ENCODE results near the gene TCEA2. TPM values are rescaled to one million over a fixed set of nuclear protein-coding genes. Genes with fewer than 3 reads are reported as not detected.

Gene TCEA2
- total RNA-seq, 2 donors from 2014 or later, result 17.8 to 25.5 TPM

- H3K9me3 ChIP-seq, result no peaks in the 10 kb centered on the region
- DNase-seq (ENCODE audit: low spot score), result no peak
- H3K27ac ChIP-seq, result no peak overlapping the region
- no peaks in the 10 kb centered on the region for H3K4me1 ChIP-seq
- no peak for TF ChIP-seq CTCF (IDR thresholded peaks at IDR 0.05)
- no peak overlapping the region for H3K4me3 ChIP-seq
- no peaks in the 10 kb centered on the region for H3K27me3 ChIP-seq
- no peaks in the 10 kb centered on the region for H3K36me3 ChIP-seq
Observed at GRCh38 chr20:64091340-64091739, 28.3 kb downstream of the TCEA2 start.

- Histone ChIP-seq H3K36me3 (no peaks in the 10 kb centered on the region), H3K27me3 (no peaks in the 10 kb centered on the region), H3K4me3 (no peak overlapping the region), H3K27ac (no peak overlapping the region), H3K4me1 (no peaks in the 10 kb centered on the region), H3K9me3 (no peaks in the 10 kb centered on the region)
- DNase-seq (ENCODE audit: low spot score), result no peak
- no peak for TF ChIP-seq CTCF (IDR thresholded peaks at IDR 0.05)
Observed at GRCh38 chr20:64091770-64092169, 28.8 kb downstream of the TCEA2 start.

- TF ChIP-seq CTCF (IDR thresholded peaks at IDR 0.05), result no peak
- H3K27ac ChIP-seq, result no peak overlapping the region
- H3K4me1 ChIP-seq, result no peaks in the 10 kb centered on the region
- H3K36me3 ChIP-seq, result no peaks in the 10 kb centered on the region
- H3K9me3 ChIP-seq, result no peaks in the 10 kb centered on the region
- H3K27me3 ChIP-seq, result no peaks in the 10 kb centered on the region
- DNase-seq (ENCODE audit: low spot score), result no peak
- H3K4me3 ChIP-seq, result no peak overlapping the region
Observed at GRCh38 chr20:64092258-64093012, 29.4 kb downstream of the TCEA2 start.

GRCh38 chr20:64093013-64093503 lies 30.1 kb downstream of the TCEA2 start:
- DNase-seq (ENCODE audit: low spot score), result no peak
- H3K36me3 ChIP-seq, result no peaks in the 10 kb centered on the region
- H3K4me3 ChIP-seq, result no peak overlapping the region
- H3K27me3 ChIP-seq, result no peaks in the 10 kb centered on the region
- no peaks in the 10 kb centered on the region for H3K9me3 ChIP-seq
- no peaks in the 10 kb centered on the region for H3K4me1 ChIP-seq
- H3K27ac ChIP-seq, result no peak overlapping the region
- no peak for TF ChIP-seq CTCF (IDR thresholded peaks at IDR 0.05)

GRCh38 chr20:64095455-64095854 lies 32.5 kb downstream of the TCEA2 start:
- no peak for DNase-seq (ENCODE audit: low spot score)
- TF ChIP-seq CTCF (IDR thresholded peaks at IDR 0.05), result no peak
- H3K27me3 ChIP-seq, result no peaks in the 10 kb centered on the region

GRCh38 chr20:64095927-64096326 lies 32.9 kb downstream of the TCEA2 start:
- no peak overlapping the region for H3K27ac ChIP-seq
- no peaks in the 10 kb centered on the region for H3K4me1 ChIP-seq
- DNase-seq (ENCODE audit: low spot score), result no peak
- no peak for TF ChIP-seq CTCF (IDR thresholded peaks at IDR 0.05)
- H3K4me3 ChIP-seq, result no peak overlapping the region
- H3K27me3 ChIP-seq, result no peaks in the 10 kb centered on the region
- no peaks in the 10 kb centered on the region for H3K9me3 ChIP-seq
- no peaks in the 10 kb centered on the region for H3K36me3 ChIP-seq

More at GRCh38 chr20:64095455-64095854, 32.5 kb downstream of the TCEA2 start:
- Histone ChIP-seq H3K27ac (no peak overlapping the region), H3K4me3 (no peak overlapping the region), H3K36me3 (no peaks in the 10 kb centered on the region), H3K9me3 (no peaks in the 10 kb centered on the region), H3K4me1 (no peaks in the 10 kb centered on the region)
